Endodermal cell (in vitro differentiated cells): Measurements from ENCODE around the gene BTNL3. TPM values are rescaled to one million over a fixed set of nuclear protein-coding genes. Genes with fewer than 3 reads are reported as not detected.

ENCODE experiments used
- DNase-seq: peaks from one replicate; pipeline ENCODE4 v3.0.0-alpha.2; 2017
- H3K27ac ChIP-seq: 2 replicates; pipeline ENCODE4 v1.5.1; 2013; ENCODE audit warnings: mild to moderate bottlenecking, low read depth, low read length, moderate library complexity
- H3K27me3 ChIP-seq: 2 replicates; pipeline ENCODE4 v1.6.1; 2013; ENCODE audit warnings: mild to moderate bottlenecking, low read length, moderate library complexity; ENCODE audit not compliant: insufficient read depth, control insufficient read depth, poor library complexity, severe bottlenecking
- H3K36me3 ChIP-seq: 2 replicates; pipeline ENCODE4 v1.7.0; 2013; ENCODE audit warnings: mild to moderate bottlenecking, low read length, moderate library complexity; ENCODE audit not compliant: control insufficient read depth, insufficient read depth
- H3K4me1 ChIP-seq: one replicate; pipeline ENCODE4 v1.7.0; 2013; ENCODE audit warnings: low read length; ENCODE audit not compliant: control insufficient read depth, insufficient read depth
- H3K4me3 ChIP-seq: 2 replicates; pipeline ENCODE4 v1.5.1; 2013; ENCODE audit warnings: mild to moderate bottlenecking, low read length, moderate library complexity
- H3K9ac ChIP-seq: 2 replicates; pipeline ENCODE4 v1.6.1; 2013; ENCODE audit warnings: mild to moderate bottlenecking, low read length, moderate library complexity; ENCODE audit not compliant: poor library complexity, severe bottlenecking; ENCODE audit errors: extremely low read depth
- H3K9me3 ChIP-seq: 2 replicates; pipeline ENCODE4 v1.6.1; 2013; ENCODE audit warnings: mild to moderate bottlenecking, low read length, moderate library complexity; ENCODE audit not compliant: control insufficient read depth
- H3K27ac Mint-ChIP-seq: 2 replicates; pipeline ENCODE4 v1.8.0; 2020; ENCODE audit warnings: mixed read lengths
- H3K27me3 Mint-ChIP-seq: 2 replicates; pipeline ENCODE4 v1.8.0; 2021; ENCODE audit warnings: mild to moderate bottlenecking, mixed read lengths; ENCODE audit not compliant: insufficient read depth
- H3K36me3 Mint-ChIP-seq: 2 replicates; pipeline ENCODE4 v1.8.0; 2020; ENCODE audit warnings: low read depth, mixed read lengths
- H3K4me1 Mint-ChIP-seq: 2 replicates; pipeline ENCODE4 v1.8.0; 2020; ENCODE audit warnings: mixed read lengths
- H3K4me3 Mint-ChIP-seq: 2 replicates; pipeline ENCODE4 v1.8.0; 2020; ENCODE audit warnings: mild to moderate bottlenecking, moderate library complexity, mixed read lengths
- H3K9me3 Mint-ChIP-seq: 2 replicates; pipeline ENCODE4 v1.8.0; 2020; ENCODE audit warnings: mild to moderate bottlenecking, mixed read lengths
- WGBS, 2 experiments: methylation state at CpG; one replicate each; pipeline versions ENCODE4 v1.1.5 to v1.1.7; 2013; ENCODE audit warnings: missing lambda C conversion rate in 2 of 2, mixed read lengths in 1 of 2; ENCODE audit not compliant: insufficient coverage in 1 of 2, insufficient read length in 1 of 2; 5-methylcytosine and 5-hydroxymethylcytosine counted together
- microRNA-seq: library from miRNA; unstranded; fragments of <30 nt; microRNA quantifications from one replicate; pipeline ENCODE4 v1.2.0, GENCODE V29; 2020; ENCODE audit warnings: borderline microRNAs expressed
- total RNA-seq, 2 donors: library from RNA; stranded (reverse); fragmentation: NEBNext Ultra II Directional in 1 of 2; extraction: Animal tissue kit (Norgen Biotek cat#: 25700) in 1 of 2; gene quantifications; 2 replicates in 1 of 2; 3 replicates in 1 of 2; pipeline ENCODE4 v1.2.1, GENCODE V29; 2021
- TF ChIP-seq, protein P1 (sequence below): fragments of 200-600 bp; sonication (generic); conservative IDR thresholded peaks from 2 replicates; pipeline ENCODE4 v1.5.0; 2021; ENCODE audit warnings: antibody characterized with exemption, mild to moderate bottlenecking

BTNL3 gene
- total RNA-seq, 2 donors from 2014 or later: not detected

- no peaks in the 10 kb centered on the region for H3K9me3 Mint-ChIP-seq
- H3K36me3 Mint-ChIP-seq: no peaks in the 10 kb centered on the region
- H3K27me3 ChIP-seq: peaks cover 72% of the 10 kb centered on the region
- no peaks in the 10 kb centered on the region for H3K36me3 ChIP-seq
- no peak overlapping the region for H3K9ac ChIP-seq
- no peak overlapping the region for H3K27ac ChIP-seq
- peaks cover 8% of the 10 kb centered on the region for H3K4me1 Mint-ChIP-seq
- TF ChIP-seq, protein P1, sequence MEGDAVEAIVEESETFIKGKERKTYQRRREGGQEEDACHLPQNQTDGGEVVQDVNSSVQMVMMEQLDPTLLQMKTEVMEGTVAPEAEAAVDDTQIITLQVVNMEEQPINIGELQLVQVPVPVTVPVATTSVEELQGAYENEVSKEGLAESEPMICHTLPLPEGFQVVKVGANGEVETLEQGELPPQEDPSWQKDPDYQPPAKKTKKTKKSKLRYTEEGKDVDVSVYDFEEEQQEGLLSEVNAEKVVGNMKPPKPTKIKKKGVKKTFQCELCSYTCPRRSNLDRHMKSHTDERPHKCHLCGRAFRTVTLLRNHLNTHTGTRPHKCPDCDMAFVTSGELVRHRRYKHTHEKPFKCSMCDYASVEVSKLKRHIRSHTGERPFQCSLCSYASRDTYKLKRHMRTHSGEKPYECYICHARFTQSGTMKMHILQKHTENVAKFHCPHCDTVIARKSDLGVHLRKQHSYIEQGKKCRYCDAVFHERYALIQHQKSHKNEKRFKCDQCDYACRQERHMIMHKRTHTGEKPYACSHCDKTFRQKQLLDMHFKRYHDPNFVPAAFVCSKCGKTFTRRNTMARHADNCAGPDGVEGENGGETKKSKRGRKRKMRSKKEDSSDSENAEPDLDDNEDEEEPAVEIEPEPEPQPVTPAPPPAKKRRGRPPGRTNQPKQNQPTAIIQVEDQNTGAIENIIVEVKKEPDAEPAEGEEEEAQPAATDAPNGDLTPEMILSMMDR: no peak
- H3K4me3 Mint-ChIP-seq: peak overlapping the region; percentile 59
- peaks cover 8% of the 10 kb centered on the region for H3K9me3 ChIP-seq
- no peak overlapping the region for H3K27ac Mint-ChIP-seq
- H3K4me1 ChIP-seq: no peaks in the 10 kb centered on the region
- WGBS, 2 experiments: 18 to 62% methylated on average over 32 to 45 of the region's 45 CpGs
- peaks cover 94% of the 10 kb centered on the region for H3K27me3 Mint-ChIP-seq
- peak; percentile 70 for DNase-seq
- H3K4me3 ChIP-seq: no peak overlapping the region
These were observed 65.0 kb downstream of the BTNL3 start for GRCh38 chr5:181053488-181054121.

- Histone ChIP-seq H3K9ac (no peak overlapping the region), H3K9me3 (peaks cover 8% of the 10 kb centered on the region), H3K4me1 (no peaks in the 10 kb centered on the region), H3K27ac (no peak overlapping the region), H3K4me3 (no peak overlapping the region), H3K36me3 (no peaks in the 10 kb centered on the region), H3K27me3 (peaks cover 78% of the 10 kb centered on the region)
- Mint-ChIP-seq H3K27ac (no peak overlapping the region), H3K9me3 (no peaks in the 10 kb centered on the region), H3K27me3 (peaks cover 96% of the 10 kb centered on the region), H3K36me3 (no peaks in the 10 kb centered on the region), H3K4me3 (peak overlapping the region; percentile 59), H3K4me1 (peaks cover 8% of the 10 kb centered on the region)
- TF ChIP-seq, protein P1: no peak
- 61 to 71% methylated on average over 2 to 7 of the region's 7 CpGs for WGBS, 2 experiments
- peak; percentile 39 for DNase-seq
These were observed 65.5 kb downstream of the BTNL3 start for GRCh38 chr5:181054138-181054537.

DNA sequence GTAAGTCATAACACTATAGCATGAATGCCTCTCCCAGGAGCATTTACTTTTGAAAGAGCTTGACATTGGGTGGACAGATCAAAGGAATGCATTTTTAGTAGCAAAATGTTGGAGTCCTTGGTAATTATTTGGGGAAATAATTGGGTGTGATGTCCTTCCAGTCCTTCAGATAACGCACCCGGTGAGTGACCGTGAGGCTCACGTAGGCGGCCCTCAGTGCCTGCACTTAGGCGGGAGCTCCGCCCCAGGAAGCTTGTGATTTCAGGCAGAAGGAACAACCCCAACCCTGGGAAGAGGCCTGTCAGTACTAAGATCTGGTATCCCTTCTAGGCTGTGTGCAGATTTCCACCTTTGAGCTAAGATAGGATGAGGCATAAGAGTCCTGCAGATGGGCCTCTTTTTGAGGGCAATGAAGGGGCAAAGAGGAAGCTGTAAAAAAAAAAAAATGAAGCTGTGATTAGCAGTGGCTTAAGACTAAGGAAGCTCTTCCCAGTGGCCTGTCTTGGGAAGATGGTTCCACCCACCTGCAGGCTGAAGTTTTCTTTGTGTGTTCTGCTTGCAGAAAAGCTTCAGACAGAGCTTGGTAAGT, 66.3 kb downstream of the BTNL3 start:
- 45 to 74% methylated on average over 2 to 7 of the region's 7 CpGs for WGBS, 2 experiments
- H3K4me3 ChIP-seq: no peak overlapping the region
- Mint-ChIP-seq H3K4me1 (peaks cover 8% of the 10 kb centered on the region), H3K9me3 (no peaks in the 10 kb centered on the region), H3K4me3 (no peak overlapping the region), H3K27me3 (peaks cover 95% of the 10 kb centered on the region), H3K36me3 (no peaks in the 10 kb centered on the region), H3K27ac (no peak overlapping the region)
- TF ChIP-seq, protein P1: no peak
- H3K27ac ChIP-seq: no peak overlapping the region
- H3K4me1 ChIP-seq: no peaks in the 10 kb centered on the region
- DNase-seq: peak; percentile 40
- no peak overlapping the region for H3K9ac ChIP-seq
- H3K9me3 ChIP-seq: peaks cover 8% of the 10 kb centered on the region
- no peaks in the 10 kb centered on the region for H3K36me3 ChIP-seq
- H3K27me3 ChIP-seq: peaks cover 84% of the 10 kb centered on the region

Small RNA genes within 50 kb of the gene (microRNA-seq; reads per million reads assigned to microRNA genes)
- not detected for gene MIR8089

Other genes with a start within 250 kb of the BTNL3 start
- gene OR2Y1, start 248.8 kb upstream of the BTNL3 start, total RNA-seq: not detected
- 100 to 1,000 TPM in 1 of 2 donors, 10 to 100 TPM in 1; 76.2 to 101 TPM for gene MGAT1, start 186.0 kb upstream of the BTNL3 start, total RNA-seq
- 10 to 100 TPM; 37.3 to 44.6 TPM for gene ZFP62, start 127.6 kb upstream of the BTNL3 start, total RNA-seq
- gene BTNL8, start 89.7 kb upstream of the BTNL3 start, total RNA-seq: not detected
- gene BTNL9, start 51.4 kb downstream of the BTNL3 start, total RNA-seq: not detected
- gene OR2V1, start 142.3 kb downstream of the BTNL3 start, total RNA-seq: not detected
- gene OR2V2, start 158.7 kb downstream of the BTNL3 start, total RNA-seq: not detected
- gene TRIM7, start 216.3 kb downstream of the BTNL3 start, total RNA-seq: not detected
- gene TRIM41, start 234.4 kb downstream of the BTNL3 start, total RNA-seq: 10 to 100 TPM; 37.5 to 41.7 TPM